HepG2 (cell line): ENCODE results near the gene ENTREP3. TPM values are rescaled to one million over a fixed set of nuclear protein-coding genes. Genes with fewer than 3 reads are reported as not detected.

Experiments used
- ATAC-seq: fragments of 200-7000 bp; cut with Tn5 transposase; 3 replicates; pipeline ENCODE4 v1.9.1; 2020; ENCODE audit warnings: mild to moderate bottlenecking, moderate library complexity
- BruUV-seq: library from RNA; stranded (reverse); fragments of 400-500 nt; replicated peaks from 2 replicates; lab custom pipeline; 2021; lab: Mats Ljungman, UMichigan
- CTCF ChIA-PET: fragments of 300-600 bp; formaldehyde crosslinking; extraction: SDS; loops from one replicate; lab custom pipeline; 2021; ENCODE audit warnings: low total read pairs, inconsistent platforms, low intra/inter-chr PET ratio; lab: Yijun Ruan, JAX
- POLR2A ChIA-PET: fragments of 350-600 bp; sonication (Branson Sonifier 250); formaldehyde crosslinking; loops from one replicate; lab custom pipeline; 2020; ENCODE audit warnings: antibody characterized with exemption, inconsistent platforms; lab: Yijun Ruan, JAX
- DNase-seq: peaks from one replicate; pipeline ENCODE4 v3.0.0-alpha.2; 2015; ENCODE audit warnings: low spot score
- FAIRE-seq: peaks from 3 replicates; lab custom pipeline; 2011; peaks lifted over from hg19 to GRCh38; lab: Jason Lieb, UNC
- H2AFZ ChIP-seq: one replicate; pipeline ENCODE4 v1.6.1; 2011; ENCODE audit warnings: low read length, inconsistent platforms
- H3K27ac ChIP-seq: fragments of 300-600 bp; 3 replicates; pipeline ENCODE4 v1.8.0; 2011; ENCODE audit warnings: mixed run types, mild to moderate bottlenecking, mixed read lengths, low read length, inconsistent platforms; ENCODE audit not compliant: insufficient read depth; ENCODE audit errors: extremely low read length
- H3K27me3 ChIP-seq, 2 experiments: fragments of 200-600 bp in 1 of 2; 2 replicates in 1 of 2; 3 replicates in 1 of 2; pipeline versions ENCODE4 v1.6.0 to v1.8.0; 2011; ENCODE audit warnings: low read length in 2 of 2, mild to moderate bottlenecking in 2 of 2, moderate library complexity in 2 of 2, inconsistent platforms in 1 of 2; ENCODE audit not compliant: insufficient read depth in 2 of 2, control insufficient read depth in 1 of 2
- H3K36me3 ChIP-seq, 2 experiments: fragments of 200-600 bp in 1 of 2; replicated peaks in 1 of 2; 2 replicates in 1 of 2; 3 replicates in 1 of 2; pipeline versions ENCODE4 v1.5.1 to v1.8.0; 2011; ENCODE audit warnings: low read length in 2 of 2, inconsistent platforms in 1 of 2; ENCODE audit not compliant: insufficient read depth in 2 of 2, control insufficient read depth in 1 of 2
- H3K4me1 ChIP-seq: 2 replicates; pipeline ENCODE4 v1.5.1; 2012; ENCODE audit warnings: low read length, inconsistent platforms; ENCODE audit not compliant: insufficient read depth
- H3K4me2 ChIP-seq: 2 replicates; pipeline ENCODE4 v1.6.0; 2011; ENCODE audit warnings: low read depth, low read length, inconsistent platforms
- H3K4me3 ChIP-seq, 3 experiments: fragments of 200-600 bp in 1 of 3; sonication (generic), shearing (Covaris generic) in 1 of 3; replicated peaks in 1 of 3; 2 replicates each; pipeline ENCODE4 v1.5.1; 2011 to 2016; ENCODE audit warnings: low read length in 3 of 3, inconsistent platforms in 2 of 3, low read depth in 2 of 3, mild to moderate bottlenecking in 2 of 3, control low read depth in 1 of 3, mixed read lengths in 1 of 3; ENCODE audit not compliant: insufficient read depth in 1 of 3
- H3K79me2 ChIP-seq: one replicate; pipeline ENCODE4 v1.6.1; 2011; ENCODE audit warnings: low read length, inconsistent platforms; ENCODE audit not compliant: insufficient read depth
- H3K9ac ChIP-seq: 2 replicates; pipeline ENCODE4 v1.6.0; 2011; ENCODE audit warnings: mild to moderate bottlenecking, low read depth, low read length, inconsistent platforms; ENCODE audit not compliant: insufficient read depth
- H3K9me3 ChIP-seq: 2 replicates; pipeline ENCODE4 v1.5.1; 2012; ENCODE audit warnings: mild to moderate bottlenecking, low read length
- H4K20me1 ChIP-seq: 2 replicates; pipeline ENCODE4 v1.6.0; 2011; ENCODE audit warnings: inconsistent platforms, mild to moderate bottlenecking, low read length, moderate library complexity; ENCODE audit not compliant: insufficient read depth
- AFF4 ChIP-seq: sonication (generic); formaldehyde crosslinking; IDR thresholded peaks from 2 replicates; pipeline ENCODE4 v1.4.0; 2020; ENCODE audit warnings: missing genetic modification reagents
- ARHGAP35 ChIP-seq: sonication (generic); formaldehyde crosslinking; IDR thresholded peaks from 2 replicates; pipeline ENCODE4 v1.9.0; 2022; ENCODE audit warnings: mild to moderate bottlenecking, inconsistent platforms, moderate library complexity, missing genetic modification reagents, borderline replicate concordance
- DRAP1 ChIP-seq: IDR thresholded peaks from 2 replicates; pipeline ENCODE4 v1.6.1; 2016; ENCODE audit warnings: missing genetic modification reagents, missing compliant biosample characterization
- ETS1 ChIP-seq: sonication (generic); formaldehyde crosslinking; IDR thresholded peaks from 2 replicates; pipeline ENCODE4 v1.4.0; 2020; ENCODE audit warnings: missing genetic modification reagents
- GABPA ChIP-seq, 2 experiments: IDR thresholded peaks; 2 replicates each; pipeline ENCODE4 v1.6.1; 2011 to 2016; ENCODE audit warnings: low read depth in 2 of 2, low read length in 1 of 2, missing biosample characterization in 1 of 2, missing genetic modification characterization in 1 of 2
- HIVEP1 ChIP-seq: sonication (generic); formaldehyde crosslinking; IDR thresholded peaks from 2 replicates; pipeline ENCODE4 v1.4.0; 2020; ENCODE audit warnings: mild to moderate bottlenecking, missing genetic modification reagents
- KDM3A ChIP-seq: IDR thresholded peaks from 2 replicates; pipeline ENCODE4 v1.6.1; 2018; ENCODE audit warnings: low read depth, missing compliant biosample characterization
- KLF6 ChIP-seq: IDR thresholded peaks from 2 replicates; pipeline ENCODE4 v1.8.0; 2016; ENCODE audit warnings: missing biosample characterization, missing genetic modification reagents
- MAFK ChIP-seq, 2 experiments: IDR thresholded peaks in 1 of 2; conservative IDR thresholded peaks in 1 of 2; 2 replicates each; pipeline ENCODE4 v1.6.1; 2011; ENCODE audit warnings: improper control_type of control experiment in 2 of 2, low read length in 2 of 2
- RNF2 ChIP-seq: fragments of 450-650 bp; conservative IDR thresholded peaks from 2 replicates; pipeline ENCODE4 v1.6.1; 2016; ENCODE audit warnings: low read depth
- SMARCC2 ChIP-seq: fragments of 450-650 bp; IDR thresholded peaks from 2 replicates; pipeline ENCODE4 v1.6.1; 2017; ENCODE audit warnings: antibody characterized with exemption, mild to moderate bottlenecking
- TBP ChIP-seq: sonication (generic); formaldehyde crosslinking; IDR thresholded peaks from 2 replicates; pipeline ENCODE4 v1.5.0; 2020; ENCODE audit warnings: missing genetic modification reagents
- TRIM22 ChIP-seq: fragments of 450-650 bp; IDR thresholded peaks from 2 replicates; pipeline ENCODE4 v1.6.1; 2017
- ZNF451 ChIP-seq: sonication (generic); formaldehyde crosslinking; IDR thresholded peaks from 2 replicates; pipeline ENCODE4 v1.5.0; 2020; ENCODE audit warnings: mild to moderate bottlenecking, missing genetic modification reagents
- ZSCAN30 ChIP-seq: sonication (generic); formaldehyde crosslinking; IDR thresholded peaks from 2 replicates; pipeline ENCODE4 v1.5.0; 2020; ENCODE audit warnings: mild to moderate bottlenecking, missing genetic modification reagents
- WGBS: methylation state at CpG from one replicate; pipeline ENCODE4 v1.1.6; 2017; ENCODE audit warnings: low lambda C conversion rate; 5-methylcytosine and 5-hydroxymethylcytosine counted together
- in situ Hi-C: cut with HindIII; loops from 2 replicates; pipeline ENCODE4 v1.10.0; 2017; ENCODE audit warnings: low pct_unique_long_range_greater_than_20kb; ENCODE audit not compliant: extremely low pct_ligation_motif_present
- intact Hi-C: fragments of 100-400 bp; cut with micrococcal nuclease; formaldehyde crosslinking; loops from one replicate; pipeline ENCODE4 v1.10.0; 2022; ENCODE audit not compliant: unreplicated experiment
- polyA plus RNA-seq, 8 experiments: library from polyadenylated mRNA; depleted of rRNA in 3 of 8; stranded (reverse) in 7 of 8; unstranded in 1 of 8; fragments of >200 nt; fragmentation: Illumina TruSeq in 4 of 8; extraction: Trizol in 4 of 8; gene quantifications; 2 replicates each; pipeline versions ENCODE4 v1.2.1 to v1.2.3, GENCODE V29; 2011 to 2016; ENCODE audit warnings: low read depth in 4 of 8, missing spikeins in 1 of 8, mixed read lengths in 1 of 8; ENCODE audit not compliant: insufficient read depth in 1 of 8
- total RNA-seq, 5 experiments: library from RNA; depleted of rRNA; stranded (reverse); fragments of >200 nt; fragmentation: Illumina TruSeq; extraction: Trizol; gene quantifications; 2 replicates each; pipeline ENCODE4 v1.2.3, GENCODE V29; 2016; ENCODE audit warnings: low read depth in 1 of 5
- TF ChIP-seq, protein P1 (sequence below): IDR thresholded peaks from 2 replicates; pipeline ENCODE4 v1.6.1; 2016; ENCODE audit warnings: missing biosample characterization, missing genetic modification reagents, low read depth

Gene ENTREP3
- total and polyA plus RNA-seq, 2 of the 13 experiments (the other 11 are each of a cell fraction or from before 2014, with no cell fraction given), result 4.1 to 9.9 TPM

GRCh38 chr1:155197901-155198546, 57.3 kb downstream of the ENTREP3 start:
- Histone ChIP-seq H3K4me3 (no peak overlapping the region), H3K4me1 (peaks cover 25% of the 10 kb centered on the region), H3K27ac (no peak overlapping the region), H3K36me3 (no peaks in the 10 kb centered on the region), H3K9ac (no peak overlapping the region), H4K20me1 (no peaks in the 10 kb centered on the region), H3K9me3 (no peaks in the 10 kb centered on the region), H3K27me3 (peaks cover 0 to 55% of the 10 kb centered on the region in 2 experiments; a peak in 4 of 5 replicates), H3K4me2 (no peak overlapping the region), H3K79me2 (no peaks in the 10 kb centered on the region), H2AFZ (no peak overlapping the region)
- no TSS peak for BruUV-seq
- ChIA-PET CTCF (no interaction called here), POLR2A (no interaction called here)
- in situ Hi-C loops, result no loop called here
- TF ChIP-seq ETS1 (CRISPR knock-in tag) (no peak), TBP (CRISPR knock-in tag) (no peak), AFF4 (CRISPR knock-in tag) (no peak), ZNF451 (CRISPR knock-in tag) (no peak), ZSCAN30 (CRISPR knock-in tag) (no peak), KLF6 (CRISPR knock-in tag) (no peak), ARHGAP35 (CRISPR knock-in tag) (no peak), MAFK (conservative IDR thresholded peaks at IDR 0.05 in 1 of 2, IDR thresholded peaks at IDR 0.05 in 1 of 2; ENCODE audit: low read length in 2 of 2) (no peak), KDM3A (CRISPR knock-in tag) (no peak), DRAP1 (no peak), SMARCC2 (no peak), RNF2 (no peak), GABPA (IDR thresholded peaks at IDR 0.05; ENCODE audit: low read depth, low read length) (no peak), GABPA (CRISPR knock-in tag; IDR thresholded peaks at IDR 0.05; ENCODE audit: low read depth) (no peak), TRIM22 (no peak), HIVEP1 (CRISPR knock-in tag) (no peak)
- TF ChIP-seq, protein P1, sequence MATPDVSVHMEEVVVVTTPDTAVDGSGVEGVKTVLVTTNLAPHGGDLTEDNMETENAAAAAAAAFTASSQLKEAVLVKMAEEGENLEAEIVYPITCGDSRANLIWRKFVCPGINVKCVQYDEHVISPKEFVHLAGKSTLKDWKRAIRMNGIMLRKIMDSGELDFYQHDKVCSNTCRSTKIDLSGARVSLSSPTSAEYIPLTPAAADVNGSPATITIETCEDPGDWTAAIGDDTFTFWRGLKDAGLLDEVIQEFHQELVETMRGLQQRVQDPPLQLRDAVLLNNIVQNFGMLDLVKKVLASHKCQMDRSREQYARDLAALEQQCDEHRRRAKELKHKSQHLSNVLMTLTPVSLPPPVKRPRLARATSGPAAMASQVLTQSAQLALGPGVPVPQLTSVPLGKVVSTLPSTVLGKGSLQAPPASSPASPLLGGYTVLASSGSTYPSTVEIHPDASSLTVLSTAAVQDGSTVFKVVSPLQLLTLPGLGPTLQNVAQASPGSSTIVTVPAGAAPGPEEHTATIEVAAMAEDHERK (CRISPR knock-in tag), result no peak
- DNase-seq, result no peak
- FAIRE-seq, result no peak
- intact Hi-C loops, result no loop called here
- ATAC-seq, result no peak
- 57% methylated on average over 9 of the region's 15 CpGs for WGBS
